Stimulated activated CD4-positive, alpha-beta T cell treated with anti-CD3 and anti-CD28 coated beads, Interleukin-12 subunit alpha, Interleukin-12 subunit beta, amount 100 ng/mL, for 48 hours (primary cell): Measurements from ENCODE around the gene FKBP1C.
"Not testable (repeated sequence)": the region's sequence is repeated elsewhere in the genome, so short reads cannot be mapped to it uniquely, and the experiment has no call there.

Source experiments
- DNase-seq, 3 donors: peaks; one replicate each; pipeline ENCODE4 v3.0.0-alpha.2; 2020; ENCODE audit warnings: low read depth in 2 of 3, low spot score in 1 of 3

Gene FKBP1C

GRCh38 chr6:63211343-63211742, at the start of gene FKBP1C:
TSS of gene FKBP1C (plus strand) at chr6:63211469.
- not testable (repeated sequence) for DNase-seq

DNA sequence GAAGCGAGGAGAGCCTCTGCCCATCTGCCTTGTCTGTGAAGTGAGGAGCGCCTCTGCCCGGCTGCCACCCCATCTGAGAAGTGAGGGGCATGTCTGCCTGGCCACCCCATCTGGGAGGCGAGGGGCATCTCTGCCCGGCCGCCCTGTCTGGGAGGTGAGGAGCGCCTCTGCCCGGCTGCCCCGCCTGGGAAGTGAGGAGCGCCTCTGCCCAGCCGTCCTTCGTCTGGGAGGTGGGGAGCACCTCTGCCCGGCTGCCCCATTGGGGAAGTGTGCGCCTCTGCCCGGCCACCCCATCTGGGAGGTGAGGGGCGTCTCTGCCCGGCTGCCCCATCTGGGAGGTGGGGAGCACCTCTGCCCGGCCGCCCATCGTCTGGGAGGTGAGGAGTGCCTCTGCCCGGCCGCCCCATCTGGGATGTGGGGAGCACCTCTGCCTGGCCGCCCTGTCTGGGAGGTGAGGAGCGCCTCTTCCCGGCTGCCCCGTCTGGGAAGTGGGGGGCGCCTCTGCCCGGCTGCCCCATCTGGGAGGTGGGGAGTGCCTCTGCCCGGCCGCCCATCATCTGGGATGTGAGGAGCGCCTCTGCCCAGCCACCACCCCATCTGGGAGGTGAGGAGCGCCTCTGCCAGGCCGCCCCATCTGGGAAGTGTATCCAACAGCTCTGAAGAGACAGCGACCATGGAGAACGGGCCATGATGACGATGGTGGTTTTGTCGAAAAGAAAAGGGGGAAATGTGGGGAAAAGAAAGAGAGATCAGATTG, 47.0 kb upstream of the FKBP1C start:
- not testable (repeated sequence) for DNase-seq

- no peak for DNase-seq
Observed at GRCh38 chr6:63174173-63174572, 37.1 kb upstream of the FKBP1C start.

DNA sequence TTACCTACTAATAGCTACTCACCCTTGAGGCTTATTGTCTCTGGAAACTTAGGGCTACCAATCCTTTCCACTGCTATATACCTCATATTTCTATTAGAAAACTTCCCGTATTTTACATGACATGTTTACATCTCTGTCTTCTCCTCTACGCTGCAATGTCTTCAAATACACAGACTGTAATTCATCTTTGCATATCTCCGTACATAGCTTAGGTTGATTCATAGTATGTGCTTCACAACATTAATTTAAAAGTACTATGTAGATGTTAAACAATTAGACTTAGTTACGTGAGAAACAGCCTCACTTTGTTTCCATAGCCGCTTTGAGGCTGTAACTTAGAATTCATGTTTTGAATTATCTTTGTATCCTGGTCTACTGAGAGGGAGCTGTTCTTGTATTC, 35.1 kb upstream of the FKBP1C start:
- no peak for DNase-seq

GRCh38 chr6:63180367-63180766, 30.9 kb upstream of the FKBP1C start:
- DNase-seq = no peak

DNA sequence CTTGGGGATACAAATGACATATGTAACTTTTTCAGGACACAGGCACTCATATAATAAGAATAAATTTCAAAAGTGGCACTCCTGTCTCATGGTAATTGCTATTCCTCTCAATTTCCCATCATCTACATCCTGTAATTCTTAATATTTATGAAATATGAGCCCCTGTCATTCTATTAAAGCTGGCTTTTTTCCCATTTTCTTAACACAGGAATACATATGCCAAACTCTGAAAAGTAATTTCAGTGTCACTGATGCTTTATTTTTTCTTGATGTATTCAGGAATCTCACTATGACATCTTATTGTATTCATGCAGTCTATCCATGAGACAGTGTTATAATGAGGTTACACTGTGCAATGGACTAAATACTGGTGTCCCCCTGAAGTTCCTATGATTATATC, 24.3 kb upstream of the FKBP1C start:
- no peak for DNase-seq

GRCh38 chr6:63188828-63189227, 22.4 kb upstream of the FKBP1C start:
- no peak for DNase-seq

DNA sequence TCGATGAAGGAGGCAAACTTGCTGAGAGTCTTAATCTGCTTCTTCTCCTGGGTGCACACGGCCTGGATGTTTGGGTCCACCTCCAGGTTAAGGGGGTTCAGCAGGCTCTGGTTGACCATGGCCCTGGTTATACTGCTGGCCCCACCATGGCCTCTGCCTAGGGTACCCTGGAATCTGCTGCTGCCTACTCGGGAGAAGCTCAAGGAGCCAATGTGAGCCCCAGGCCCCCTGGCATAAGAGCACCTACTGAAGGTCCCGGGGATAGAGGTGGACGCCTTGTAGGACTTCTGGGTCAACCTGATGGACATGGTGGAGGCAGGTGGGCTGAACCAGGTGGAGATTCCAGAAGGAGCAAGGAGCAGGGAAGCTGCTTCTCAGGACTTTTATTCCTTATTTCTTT, 17.9 kb upstream of the FKBP1C start:
- DNase-seq = no peak

DNA sequence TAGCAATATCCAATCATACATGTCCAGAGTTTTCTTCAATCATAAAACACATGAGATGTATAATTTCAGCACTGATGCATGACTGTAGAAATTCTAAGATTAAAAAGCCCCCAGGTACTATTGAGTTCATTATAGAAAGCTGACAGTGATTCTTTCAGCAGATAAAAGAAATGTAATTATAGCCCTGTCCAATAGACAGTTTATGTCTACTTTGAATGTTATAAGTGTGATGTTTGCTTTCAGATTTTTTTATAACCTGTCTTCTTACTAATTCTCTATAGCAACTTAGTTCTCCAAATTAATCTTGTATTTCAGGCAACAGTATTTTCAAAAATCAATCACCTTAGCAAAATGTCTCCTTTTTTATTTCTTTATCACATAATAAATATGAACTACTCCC, 13.5 kb upstream of the FKBP1C start:
- no peak for DNase-seq

DNA sequence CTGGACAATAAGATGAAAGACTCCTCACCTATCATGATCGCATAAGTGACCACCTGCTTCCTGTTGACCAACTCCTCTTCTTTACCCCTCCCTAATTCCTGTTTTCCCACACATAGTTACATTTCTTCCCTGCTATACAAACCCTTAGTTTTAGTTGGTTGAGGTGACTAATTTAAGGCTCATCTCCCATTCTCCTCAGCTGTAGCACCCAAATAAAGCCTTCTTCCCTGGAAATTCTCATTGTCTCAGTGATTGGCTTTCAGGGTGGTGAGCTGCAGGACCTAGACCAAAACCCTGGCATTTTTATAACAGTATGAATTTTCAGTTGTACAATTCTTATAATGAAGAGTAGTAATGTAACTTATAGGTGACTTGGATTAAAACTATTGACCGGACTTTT, 2.1 kb downstream of the FKBP1C start:
- DNase-seq = no peak

DNA sequence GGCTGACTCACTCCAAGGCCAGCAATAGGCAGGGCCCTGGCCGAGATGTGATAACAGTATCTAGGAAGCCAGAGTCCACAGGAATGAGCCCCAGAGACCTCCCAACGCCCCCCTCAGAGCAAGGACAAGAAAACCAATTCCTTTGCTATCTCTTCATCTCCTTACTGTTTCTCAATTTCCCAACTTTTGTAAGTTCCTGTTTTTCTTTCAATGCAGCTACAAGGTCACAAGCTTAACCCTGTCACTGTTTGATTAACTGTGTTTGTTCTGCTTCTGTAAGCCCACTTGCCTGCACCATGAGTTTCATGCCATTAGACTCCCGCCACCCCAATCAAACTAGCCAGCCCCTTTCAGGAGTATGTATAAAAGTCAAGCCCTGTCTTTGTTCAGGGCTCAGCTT, 3.5 kb downstream of the FKBP1C start:
- DNase-seq = no peak

GRCh38 chr6:63224179-63224578, 12.9 kb downstream of the FKBP1C start:
- no peak for DNase-seq

DNA sequence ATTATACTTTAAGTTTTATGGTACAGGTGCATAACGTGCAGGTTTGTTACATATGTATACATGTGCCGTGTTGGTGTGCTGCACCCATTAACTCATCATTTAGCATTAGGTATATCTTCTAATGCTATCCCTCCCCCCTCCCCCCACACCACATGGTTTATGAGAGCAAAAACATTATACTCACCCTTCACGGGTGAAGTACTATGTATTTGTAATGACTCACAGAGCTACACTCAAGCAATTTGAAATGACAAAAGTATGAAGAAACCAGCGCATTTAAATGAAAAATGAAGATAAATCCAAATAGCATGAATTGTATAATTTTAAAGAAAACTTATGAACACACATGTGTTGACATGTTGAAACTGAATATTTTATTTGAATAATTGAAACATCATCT, 14.7 kb downstream of the FKBP1C start:
- DNase-seq = not testable (repeated sequence)

DNA sequence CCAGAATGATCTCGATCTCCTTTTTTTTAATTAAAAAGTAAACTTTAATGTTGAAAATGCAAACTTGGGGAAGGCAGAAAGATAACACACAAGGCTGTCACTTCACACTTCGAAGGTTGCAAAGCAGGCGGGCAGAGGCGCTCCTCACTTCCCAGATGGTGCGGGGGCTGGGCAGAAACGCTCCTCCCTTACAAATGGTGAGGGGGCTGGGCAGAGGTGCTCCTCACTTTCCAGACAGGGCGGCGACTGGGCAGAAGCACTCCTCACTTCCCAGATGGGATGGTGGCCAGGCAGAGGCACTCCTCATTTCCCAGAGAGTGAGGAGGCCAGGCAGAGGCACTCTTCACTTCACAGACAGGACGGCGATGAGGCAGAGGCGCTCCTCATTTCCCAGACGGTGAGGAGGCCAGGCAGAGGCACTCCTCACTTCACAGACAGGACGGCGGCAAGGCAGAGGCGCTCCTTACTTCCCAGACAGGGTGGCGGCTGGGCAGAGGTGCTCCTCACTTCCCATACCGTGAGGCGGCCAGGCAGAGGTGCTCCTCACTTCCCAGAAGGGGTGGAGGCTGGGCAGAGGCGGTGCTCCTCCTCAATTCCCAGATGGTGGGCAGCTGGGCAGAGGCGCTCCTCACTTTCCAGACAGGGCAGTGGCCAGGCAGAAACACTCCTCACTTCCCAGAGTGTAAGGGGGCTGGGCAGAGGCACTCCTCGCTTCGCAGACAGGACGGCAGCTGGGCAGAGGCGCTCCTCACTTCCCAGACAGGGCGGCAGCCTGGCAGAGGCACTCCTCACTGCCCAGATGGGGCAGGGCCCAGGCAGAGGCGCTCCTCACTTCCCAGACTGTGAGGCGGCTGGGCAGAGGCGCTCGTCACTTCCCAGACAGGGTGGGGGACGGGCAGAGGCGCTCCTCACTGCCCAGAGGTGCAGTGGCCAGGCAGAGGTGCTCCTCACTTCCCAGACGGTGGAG, 16.9 kb downstream of the FKBP1C start:
- DNase-seq = not testable (repeated sequence)

- DNase-seq = not testable (repeated sequence)
Observed at GRCh38 chr6:63230027-63230426, 18.8 kb downstream of the FKBP1C start.

- DNase-seq = not testable (repeated sequence)
Observed at GRCh38 chr6:63230511-63230910, 19.2 kb downstream of the FKBP1C start.

DNA sequence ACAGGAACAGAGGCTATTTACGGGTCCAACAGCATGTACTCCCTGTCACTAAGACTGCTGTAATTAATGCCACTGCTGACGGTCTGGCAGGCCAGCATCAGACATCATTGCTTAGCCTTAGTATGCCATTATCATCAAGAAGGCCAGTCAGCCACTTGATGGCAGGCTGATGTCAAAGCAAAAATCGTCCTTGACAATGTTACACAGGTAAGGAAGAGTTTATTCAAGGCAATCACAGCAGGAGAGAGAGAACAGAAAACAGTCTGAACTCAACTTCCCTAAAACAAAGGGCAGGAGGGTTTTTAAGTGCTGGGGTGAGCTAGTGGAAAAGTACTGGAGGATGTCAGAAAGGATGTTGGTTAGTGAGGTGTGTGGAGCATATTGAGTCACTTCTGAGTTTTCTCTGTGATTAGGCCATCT, 25.1 kb downstream of the FKBP1C start:
- DNase-seq = no peak

- DNase-seq = no peak
Observed at GRCh38 chr6:63245420-63245819, 34.2 kb downstream of the FKBP1C start.

GRCh38 chr6:63245909-63246308, 34.6 kb downstream of the FKBP1C start:
- DNase-seq = no peak

GRCh38 chr6:63246581-63246980, 35.3 kb downstream of the FKBP1C start:
- no peak for DNase-seq

DNA sequence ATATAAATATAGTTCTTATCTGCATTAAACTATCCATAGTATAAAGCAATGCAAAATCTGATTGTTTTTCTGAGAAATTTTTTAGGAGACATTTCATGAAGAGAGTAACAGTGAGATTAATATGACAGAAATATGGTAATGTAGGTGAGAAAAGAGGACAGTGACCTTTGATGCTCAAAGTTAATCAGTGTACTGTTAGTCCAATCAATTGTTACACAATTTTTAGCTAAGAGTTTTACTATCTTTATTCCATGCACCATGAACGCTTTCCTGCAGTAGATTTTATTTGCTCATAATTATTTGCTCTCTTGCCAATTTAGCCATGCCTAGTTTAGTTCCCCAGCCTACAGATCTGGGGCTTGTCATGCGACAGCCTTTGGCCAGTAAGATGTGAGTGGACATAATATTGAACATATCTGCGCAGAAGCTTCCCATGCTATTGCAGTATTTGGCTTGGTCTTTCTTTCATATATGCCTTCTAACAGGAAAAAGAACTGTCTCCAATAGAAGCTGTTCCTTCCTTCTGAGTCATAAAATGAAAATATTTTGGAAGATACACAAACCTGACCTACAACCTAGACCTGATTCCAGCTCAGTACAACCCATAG, 38.7 kb downstream of the FKBP1C start:
- DNase-seq = no peak

GRCh38 chr6:63259153-63259552, 47.9 kb downstream of the FKBP1C start:
- DNase-seq = no peak
